ENCODE results near the gene TAS1R3.

GRCh38 chr1:1291548-1292441 lies 39.3 kb upstream of the TAS1R3 start:
- no peak for TF ChIP-seq FOXP2 (optimal IDR thresholded peaks at IDR 0.05; ENCODE audit: borderline replicate concordance, extremely low read depth, extremely low read length, insufficient read depth)
- TF ChIP-seq POLR2AphosphoS5 (IDR thresholded peaks at IDR 0.05; ENCODE audit: low read depth, low read length): no peak
- TF ChIP-seq REST (IDR thresholded peaks at IDR 0.05; ENCODE audit: insufficient read depth in 1 of 2, low read depth in 2 of 2, low read length in 2 of 2): no peak
- TF ChIP-seq TAF1 (IDR thresholded peaks at IDR 0.05; ENCODE audit: borderline replicate concordance, insufficient read depth, low read length): no peak
- TF ChIP-seq SIN3A (IDR thresholded peaks at IDR 0.05; ENCODE audit: borderline replicate concordance, insufficient read depth, low read length): no peak

Measured in PFSK-1 (cell line).